NCI-H1694 (cell line): ENCODE measurements around the gene CLEC1A.
"Not testable (repeated sequence)": the region's sequence is repeated elsewhere in the genome, so short reads cannot be mapped to it uniquely, and the experiment has no call there.

Experiments used
- DNase-seq: peaks from one replicate; lab custom pipeline; 2025; lab: John Stamatoyannopoulos, UW

The CLEC1A gene

DNA sequence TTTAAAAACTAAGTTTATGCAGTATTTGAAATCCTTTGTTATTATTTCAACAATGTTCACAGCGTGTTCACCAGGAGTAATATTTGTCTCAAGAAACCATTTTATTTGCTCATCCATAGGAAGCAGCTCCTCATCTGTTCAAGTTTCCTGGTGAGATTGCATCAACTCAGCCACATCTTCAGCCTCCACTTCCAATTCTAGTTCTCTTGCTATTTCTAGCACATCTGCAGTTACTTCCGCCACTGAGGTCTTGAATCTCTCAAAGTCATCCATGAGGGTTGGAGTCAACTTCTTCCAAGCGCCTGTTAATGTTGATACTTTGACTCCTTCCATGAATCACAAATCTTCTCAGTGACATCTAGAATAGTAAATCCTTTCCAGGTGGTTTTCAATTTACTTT lies 50.3 kb downstream of the CLEC1A start:
- no peak for DNase-seq

DNA sequence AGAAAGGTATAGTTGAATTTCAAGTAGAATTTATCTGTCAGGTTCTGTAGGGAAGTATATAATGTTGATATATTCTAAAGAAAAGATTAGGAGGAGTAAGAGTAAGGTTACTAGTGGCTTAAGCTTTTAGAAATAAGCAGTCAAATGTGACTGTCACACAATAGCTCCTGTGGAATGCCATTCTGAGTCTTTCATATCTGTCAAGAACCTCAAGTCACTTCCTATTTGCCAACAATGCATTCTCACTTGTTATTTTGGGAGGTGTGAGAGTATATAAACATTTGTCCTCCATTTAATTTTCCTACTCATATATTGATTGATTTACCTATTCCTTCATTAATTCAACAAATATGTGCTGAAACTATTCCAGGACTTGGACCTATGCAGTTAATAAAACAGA lies 56.6 kb downstream of the CLEC1A start:
- no peak for DNase-seq

DNA sequence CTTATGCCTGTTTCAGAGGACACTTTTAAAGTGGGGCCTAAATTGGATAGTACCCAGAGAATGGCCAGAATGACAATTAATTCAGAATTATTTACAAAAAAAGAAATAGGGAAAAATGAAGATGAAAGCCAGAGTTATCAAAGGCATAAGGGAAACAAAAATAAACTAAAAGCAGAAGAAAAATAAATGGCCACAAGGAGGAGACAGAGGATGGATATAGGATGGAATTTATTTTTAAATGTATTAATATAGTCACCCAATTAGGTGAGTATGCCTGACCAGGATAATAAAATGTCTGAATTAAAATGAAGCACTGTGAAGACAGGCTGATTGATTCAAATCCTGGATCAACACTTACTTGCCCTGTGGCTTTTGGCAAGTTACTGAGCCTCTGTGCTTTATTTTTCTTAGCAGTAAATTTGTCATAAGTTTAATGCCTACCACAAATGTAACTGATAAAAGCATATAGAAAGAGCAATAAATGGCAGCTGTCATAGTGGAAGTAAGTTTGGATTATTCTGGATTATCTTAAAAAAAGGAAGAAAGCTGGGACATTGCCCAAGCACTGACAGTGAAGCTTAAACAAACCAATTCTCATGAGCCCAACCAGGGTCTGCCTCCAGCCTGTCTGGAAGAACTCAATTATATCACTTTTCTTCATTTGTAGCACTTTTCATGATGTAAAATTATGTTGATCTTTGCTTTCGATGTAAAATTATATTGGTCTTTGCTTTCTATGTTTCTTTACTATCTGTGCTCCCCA lies 64.8 kb downstream of the CLEC1A start:
- no peak for DNase-seq

DNA sequence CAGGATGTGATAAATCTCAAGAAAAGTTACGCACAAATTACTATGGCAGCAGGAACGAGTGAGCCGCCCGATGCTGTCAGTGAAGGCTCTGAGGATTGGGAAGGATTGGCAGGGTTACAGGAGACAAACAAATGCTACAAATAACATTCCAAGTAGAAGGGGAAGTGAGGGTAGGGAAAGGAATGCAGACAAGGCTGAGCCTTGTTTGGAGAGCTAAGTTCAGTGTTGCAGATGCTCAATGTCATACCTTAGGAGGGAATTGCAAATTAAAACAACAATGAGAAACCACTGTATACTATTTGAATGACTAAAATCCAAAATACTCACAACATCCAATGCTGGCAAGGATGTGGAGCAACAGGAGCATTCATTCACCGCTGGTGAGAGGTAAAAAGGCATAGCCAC lies 67.0 kb downstream of the CLEC1A start:
- DNase-seq = no peak

DNA sequence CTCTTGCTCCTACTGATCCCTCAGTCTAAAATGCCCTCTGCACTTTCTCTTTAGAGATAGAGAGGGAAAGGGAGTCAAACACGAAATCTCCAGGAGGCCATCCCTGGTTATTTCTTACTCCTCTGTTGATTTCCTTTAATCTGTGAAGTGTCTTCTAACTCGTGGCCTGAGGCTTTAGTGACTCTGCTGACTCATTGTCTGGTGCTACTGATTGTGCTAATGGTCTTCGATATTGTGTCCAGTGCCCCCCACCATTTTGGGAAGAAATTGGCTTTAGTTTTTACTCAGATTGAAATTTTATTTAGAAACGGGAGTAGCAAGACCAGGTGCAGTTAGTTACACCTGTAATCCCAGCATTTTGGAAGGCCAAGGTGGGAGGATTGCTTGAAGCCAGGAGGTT lies 67.5 kb downstream of the CLEC1A start:
- no peak for DNase-seq

DNA sequence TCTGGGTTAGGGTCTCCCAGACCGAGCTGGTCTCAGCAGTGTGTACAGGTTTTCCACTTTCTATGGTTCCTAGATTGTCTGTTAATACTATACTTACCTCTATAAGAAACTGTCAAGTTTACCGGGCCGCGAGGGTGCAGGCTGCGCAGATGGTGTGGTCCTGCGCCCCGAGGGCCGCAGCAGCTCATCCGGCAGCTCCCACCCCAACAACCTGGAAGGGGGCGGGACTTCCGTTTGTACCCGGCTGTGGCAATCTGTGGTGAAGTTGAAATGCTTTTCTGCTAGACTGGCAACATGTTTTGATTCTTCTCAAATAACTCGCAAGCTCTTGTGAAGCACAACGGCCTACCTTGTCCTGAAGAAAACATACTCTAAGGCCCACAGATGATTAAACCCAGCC lies 68.3 kb downstream of the CLEC1A start, which contains the start of gene CLEC9A:
CLEC9A (plus strand) TSS at position 237 of the 400 bp plus-strand sequence. CDS start 22,006 bp downstream, outside the sequence.
- DNase-seq = no peak

DNA sequence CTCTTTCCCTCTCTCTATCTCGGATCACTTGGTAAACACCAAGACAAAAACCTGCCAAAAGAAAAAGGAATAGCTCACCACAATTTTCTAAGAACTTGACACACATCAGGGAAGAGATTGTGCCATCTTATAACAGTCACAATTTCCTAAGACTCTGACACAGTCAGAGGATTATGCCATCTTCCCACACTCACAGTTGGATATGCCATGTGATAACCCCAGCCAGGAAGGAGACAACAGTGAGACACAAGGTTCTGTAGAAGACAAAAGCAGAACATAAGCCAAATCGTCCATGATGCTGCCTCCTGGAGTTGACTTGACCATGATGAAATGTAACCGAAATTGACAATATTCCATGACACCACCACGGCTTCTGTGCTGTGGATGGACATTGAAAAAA lies 71.1 kb downstream of the CLEC1A start:
- no peak for DNase-seq

DNA sequence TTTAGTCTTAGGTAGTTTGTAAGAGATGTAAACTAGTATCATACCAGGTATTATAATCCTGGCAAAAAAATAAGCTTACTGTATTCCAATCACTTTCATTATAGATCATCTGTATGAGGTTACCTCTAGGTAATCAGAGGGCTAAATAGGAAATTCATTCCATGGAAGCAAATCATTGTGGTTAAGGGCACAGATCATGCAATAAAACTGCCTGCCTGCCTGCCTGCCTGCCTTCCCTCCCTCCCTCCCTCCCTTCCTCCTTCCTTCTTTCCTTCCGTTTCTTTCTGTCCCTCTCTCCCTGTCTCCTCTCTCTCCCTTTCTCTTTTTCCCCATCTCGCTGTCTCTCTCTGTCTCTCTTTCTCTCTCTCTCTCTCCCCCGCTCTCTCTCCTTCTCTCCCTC lies 71.5 kb downstream of the CLEC1A start:
- no peak for DNase-seq

DNA sequence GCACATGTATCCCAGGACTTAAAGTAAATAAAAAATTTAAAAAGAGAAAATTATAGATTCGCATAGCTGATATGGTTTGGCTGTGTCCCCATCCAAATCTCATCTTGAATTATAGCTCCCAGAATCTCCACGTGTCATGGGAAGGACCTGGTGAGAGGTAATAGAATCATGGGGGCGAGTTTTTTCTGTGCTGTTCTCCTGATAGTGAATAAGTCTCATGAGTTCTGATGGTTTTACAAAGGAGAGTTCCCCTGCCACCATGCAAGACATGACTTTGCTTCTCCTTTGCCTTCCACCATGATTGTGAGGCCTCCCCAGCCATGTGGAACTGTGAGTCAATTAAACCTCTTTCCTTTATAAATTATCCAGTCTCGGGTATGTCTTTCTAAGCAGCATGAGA lies 72.1 kb downstream of the CLEC1A start:
- not testable (repeated sequence) for DNase-seq

DNA sequence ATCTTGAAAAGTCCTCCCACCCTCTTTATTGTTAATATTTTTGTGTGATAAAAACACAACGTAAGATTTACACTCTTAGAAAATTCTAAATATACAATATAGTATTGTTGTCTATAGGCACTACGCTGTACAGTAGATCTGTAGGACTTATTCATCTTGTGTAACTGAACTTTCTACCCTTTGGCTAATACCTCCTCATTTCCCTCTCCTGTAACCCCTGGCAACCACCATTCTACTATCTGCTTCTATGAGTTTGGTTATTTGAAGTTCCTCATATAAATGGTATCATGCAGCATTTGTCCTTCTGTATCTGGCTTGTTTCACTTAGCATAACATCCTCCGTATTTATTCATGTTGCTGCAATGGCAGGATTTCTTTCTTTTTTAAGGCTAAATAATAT lies 73.5 kb downstream of the CLEC1A start:
- DNase-seq = no peak

DNA sequence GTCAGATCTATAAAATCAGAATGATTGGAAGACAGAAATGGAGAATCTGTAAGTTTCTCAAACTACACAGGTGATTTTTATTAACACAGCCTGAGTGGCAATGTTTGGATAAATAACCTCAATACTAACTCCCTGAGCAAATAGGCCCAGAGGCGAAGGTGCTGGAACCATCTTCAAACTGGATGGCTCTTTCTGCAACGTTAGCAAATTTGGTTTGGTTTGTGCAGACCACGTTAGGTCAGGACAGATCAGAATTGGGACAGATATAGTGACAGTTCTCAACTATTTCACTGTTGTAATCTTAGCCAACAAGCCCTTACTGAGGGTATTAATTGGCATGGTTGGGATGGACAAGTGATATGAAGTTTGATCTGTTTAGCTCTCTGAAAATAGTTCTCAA lies 77.4 kb downstream of the CLEC1A start:
- no peak for DNase-seq
